NCI-H2029 (cell line): Measurements from ENCODE around the gene ZNF428.
"Not testable (repeated sequence)": the region's sequence is repeated elsewhere in the genome, so short reads cannot be mapped to it uniquely, and the experiment has no call there.

Experiments
- DNase-seq: peaks from one replicate; lab custom pipeline; 2025; lab: John Stamatoyannopoulos, UW

The ZNF428 gene, protein sequence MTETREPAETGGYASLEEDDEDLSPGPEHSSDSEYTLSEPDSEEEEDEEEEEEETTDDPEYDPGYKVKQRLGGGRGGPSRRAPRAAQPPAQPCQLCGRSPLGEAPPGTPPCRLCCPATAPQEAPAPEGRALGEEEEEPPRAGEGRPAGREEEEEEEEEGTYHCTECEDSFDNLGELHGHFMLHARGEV

DNA sequence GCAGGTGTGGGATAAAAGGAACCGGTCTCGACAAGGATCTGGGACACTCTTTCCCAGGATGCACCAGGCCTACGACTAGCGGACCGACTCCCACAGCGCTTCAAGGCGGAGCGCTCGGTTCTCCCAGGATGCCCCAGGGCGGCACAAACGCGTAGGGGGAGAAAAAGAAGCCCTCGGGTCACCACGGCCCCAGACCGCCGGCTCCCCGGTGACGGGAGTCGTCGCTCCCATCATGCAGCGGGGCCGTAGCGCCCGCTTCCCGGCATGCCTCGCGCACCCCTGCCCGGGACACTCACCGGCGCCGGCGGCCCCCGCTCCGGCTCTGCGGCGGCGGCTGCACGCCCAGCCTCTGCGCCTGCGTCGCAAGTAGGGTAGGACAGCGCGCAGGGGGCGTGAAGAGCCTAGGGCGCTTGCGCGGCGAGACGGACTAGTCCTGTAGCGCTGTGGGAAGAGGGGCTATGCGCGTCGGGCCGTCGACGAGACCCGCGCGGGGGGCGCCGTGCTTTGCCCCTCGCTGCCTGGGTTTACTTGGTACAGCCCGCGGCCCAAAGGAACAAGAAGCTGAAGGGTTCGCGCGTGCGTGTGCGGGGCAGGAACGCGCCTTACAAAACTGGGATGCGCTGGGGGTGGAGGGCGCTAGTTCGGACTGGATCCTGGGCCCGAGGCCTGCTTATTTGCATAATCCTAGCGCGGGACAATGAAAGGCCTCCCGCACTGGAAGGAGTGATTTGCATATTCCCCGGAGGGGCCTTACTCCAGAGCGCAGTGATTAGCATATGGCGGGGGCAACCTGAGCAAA lies at the start of gene ZNF428:
ZNF428 (minus strand) TSS at position 368 of the 799 bp plus-strand sequence. CDS start 5,325 bp downstream, outside the sequence.
- DNase-seq = peak; percentile 93

DNA sequence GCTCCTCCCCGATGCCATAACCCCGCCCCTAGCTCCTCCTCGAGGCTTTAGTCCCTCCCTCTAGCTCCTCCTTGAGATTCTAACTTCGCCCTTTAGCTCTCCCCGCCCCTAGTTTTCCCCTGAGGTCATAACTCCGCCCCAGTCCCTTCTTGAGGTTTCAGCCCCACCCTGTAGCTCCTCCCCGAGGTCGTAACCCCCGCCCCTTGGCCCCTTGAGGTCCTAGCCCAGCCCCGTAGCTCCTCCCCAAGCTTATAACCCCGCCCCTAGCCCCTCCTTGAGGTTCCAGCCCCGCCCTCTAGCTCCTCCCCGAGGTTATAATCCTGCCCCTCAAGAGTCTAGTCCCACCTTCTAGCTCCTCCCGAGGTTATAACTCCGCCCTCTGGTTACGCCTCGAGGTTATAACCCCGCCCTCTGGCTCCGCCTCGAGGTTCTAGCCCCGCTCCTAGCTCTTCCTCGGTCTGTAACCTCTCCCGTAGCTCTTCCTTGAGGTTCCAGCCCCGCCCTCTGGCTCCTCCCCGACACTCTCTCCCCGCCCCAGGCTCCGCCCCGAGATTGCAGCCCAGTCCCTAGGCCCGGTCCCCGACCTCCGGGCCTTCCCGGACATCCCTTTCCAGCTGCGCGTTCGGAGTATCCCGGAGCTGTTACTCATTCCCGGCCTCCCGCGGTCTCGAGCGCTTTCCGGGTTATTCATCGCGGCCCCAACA lies 49.1 kb upstream of the ZNF428 start:
- peak; percentile 100 for DNase-seq

DNA sequence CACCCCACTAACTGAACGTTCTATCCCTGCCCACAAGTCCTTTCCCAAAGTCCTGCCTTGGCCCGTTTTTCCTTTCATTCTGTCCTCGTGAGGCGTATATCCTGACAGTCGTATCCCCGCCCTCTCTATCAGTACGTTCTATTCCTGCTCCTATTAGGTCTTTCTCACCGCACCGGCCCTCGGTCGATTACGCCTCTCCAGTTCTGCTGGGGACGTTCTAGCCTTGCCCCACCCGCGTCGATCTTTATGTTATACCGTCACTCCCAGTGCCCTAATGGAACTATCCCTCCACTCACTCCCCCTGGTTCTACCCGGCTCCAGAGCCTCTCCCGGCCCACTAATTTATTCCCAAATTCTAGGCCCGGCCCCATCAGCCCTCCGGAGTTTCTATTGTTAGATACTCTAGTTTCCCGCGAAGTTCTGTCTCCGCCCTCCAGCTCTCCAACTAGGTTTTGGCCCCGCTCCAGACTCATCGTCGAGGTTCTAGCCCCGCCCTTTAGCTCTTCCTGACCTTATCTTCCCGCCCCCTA lies 48.5 kb upstream of the ZNF428 start:
- peak; percentile 76 for DNase-seq

DNA sequence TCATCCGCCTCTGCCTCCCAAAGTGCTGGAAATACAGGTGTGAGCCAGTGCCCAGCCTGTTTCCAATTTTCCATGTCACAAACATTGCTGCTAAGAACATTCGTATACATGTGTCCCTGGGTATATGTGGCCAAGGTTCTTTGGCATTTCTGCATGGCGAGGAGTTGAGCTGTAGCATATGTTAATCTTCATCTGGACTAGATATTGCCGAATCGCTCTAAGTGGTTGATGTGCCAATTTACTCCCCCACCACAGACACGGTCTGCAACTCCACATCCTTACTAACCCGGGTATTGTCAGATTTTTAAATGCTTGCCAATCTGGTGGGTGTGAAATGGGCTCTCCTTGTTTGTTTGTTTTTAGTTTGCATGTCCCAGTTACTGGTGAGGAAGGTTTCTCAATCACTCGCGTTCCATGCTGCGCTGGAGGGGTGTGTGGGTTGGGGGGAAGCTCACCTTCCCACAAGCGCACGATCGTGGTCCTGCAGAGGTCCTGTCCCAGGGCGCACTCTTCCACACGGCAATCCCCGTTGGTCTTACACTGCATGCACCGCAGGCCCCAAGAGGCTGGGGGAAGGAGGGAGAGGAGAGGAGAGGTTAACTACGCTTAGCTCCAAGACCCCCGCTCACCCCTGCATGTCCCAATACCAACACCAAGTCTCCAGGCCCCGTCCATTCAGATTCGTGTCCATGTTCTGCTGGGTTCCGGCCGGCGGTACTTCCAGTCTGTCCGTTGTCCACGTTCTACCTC lies 47.9 kb upstream of the ZNF428 start:
- DNase-seq = no peak

DNA sequence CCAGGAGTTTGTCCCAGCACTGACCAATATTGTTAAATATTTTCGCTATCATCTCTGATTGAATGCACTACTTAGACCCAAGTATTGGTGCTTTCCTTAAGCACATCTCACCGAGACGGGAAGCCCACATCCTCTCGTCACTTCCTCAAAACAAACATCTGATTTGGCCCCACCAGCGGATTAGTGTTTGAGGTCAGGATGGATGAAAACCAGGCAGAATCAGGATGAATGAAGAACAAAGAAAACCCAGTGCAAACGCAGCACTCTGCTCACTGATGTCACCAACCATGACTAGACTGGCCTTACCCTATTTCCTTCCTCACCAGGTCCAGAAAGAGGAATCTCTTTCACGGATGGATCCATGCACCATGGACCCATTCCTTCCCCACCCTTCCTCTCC lies 44.6 kb upstream of the ZNF428 start:
- DNase-seq = no peak

DNA sequence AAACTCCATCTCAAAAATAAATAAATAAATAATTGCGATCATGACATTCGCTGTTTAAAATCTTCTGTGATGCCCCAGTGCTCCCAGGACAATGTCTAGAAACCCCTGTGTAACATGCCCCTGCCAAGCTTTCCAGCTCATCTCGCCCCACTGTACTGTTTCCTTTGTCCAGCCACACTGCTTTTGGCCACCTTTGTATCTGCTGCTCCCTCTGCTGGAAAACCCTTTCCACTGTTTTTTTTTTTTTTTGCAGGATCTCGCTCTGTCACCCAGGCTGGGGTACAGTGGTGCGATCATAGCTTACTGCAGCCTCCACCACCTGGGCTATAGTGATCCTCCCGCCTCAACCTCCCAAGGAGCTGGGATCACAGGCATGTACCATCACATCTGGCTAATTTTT lies 43.1 kb upstream of the ZNF428 start:
- DNase-seq = no peak

DNA sequence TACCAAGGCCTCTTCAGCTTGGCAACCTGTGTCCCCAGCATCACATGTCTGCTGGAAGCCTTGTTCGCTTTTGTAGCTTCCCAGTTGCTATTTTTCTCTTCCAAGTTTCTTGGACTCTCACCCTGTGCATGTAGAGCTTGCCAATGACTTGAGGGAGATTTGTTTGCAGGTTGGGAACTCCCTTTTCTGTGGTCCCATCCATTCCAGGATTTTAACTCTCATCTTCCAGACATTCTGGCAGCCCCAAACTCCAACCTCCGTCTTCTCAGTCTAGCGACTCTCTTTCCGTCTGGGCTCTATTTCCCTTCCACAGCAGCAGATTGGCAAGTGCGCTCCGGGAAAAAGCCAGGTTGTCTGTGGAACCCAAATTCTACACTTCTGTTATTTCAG lies 41.5 kb upstream of the ZNF428 start:
- DNase-seq = no peak

DNA sequence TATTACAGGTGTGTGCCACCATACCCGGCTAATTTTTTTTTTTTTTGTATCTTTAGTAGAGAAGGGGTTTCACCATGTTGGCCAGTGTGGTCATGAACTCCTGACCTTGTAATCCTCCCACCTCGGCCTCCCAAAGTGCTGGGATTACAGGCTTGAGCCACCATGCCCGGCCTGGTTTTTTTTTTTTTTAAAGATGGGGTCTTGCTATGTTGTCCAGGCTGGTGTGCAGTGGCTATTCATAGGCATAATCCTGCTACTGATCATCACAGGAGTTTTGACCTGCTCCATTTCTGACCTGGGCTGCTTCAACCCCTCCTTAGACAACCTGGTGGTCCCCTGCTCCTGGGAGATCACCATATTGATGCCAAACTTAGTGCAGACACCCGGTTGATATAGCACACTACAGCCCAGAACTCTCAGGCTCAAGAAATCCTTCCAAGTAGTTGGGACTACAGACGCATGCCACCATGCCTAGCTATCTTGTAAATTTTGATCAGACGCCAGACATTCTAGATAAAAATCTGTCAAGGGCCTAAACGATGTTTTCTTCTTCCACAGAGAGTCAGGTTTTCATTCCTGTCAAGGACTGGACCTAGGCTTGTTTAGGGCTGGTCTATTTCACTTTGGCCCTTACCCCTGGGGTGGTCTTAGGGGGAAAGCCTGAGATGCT lies 41.0 kb upstream of the ZNF428 start:
- no peak for DNase-seq

DNA sequence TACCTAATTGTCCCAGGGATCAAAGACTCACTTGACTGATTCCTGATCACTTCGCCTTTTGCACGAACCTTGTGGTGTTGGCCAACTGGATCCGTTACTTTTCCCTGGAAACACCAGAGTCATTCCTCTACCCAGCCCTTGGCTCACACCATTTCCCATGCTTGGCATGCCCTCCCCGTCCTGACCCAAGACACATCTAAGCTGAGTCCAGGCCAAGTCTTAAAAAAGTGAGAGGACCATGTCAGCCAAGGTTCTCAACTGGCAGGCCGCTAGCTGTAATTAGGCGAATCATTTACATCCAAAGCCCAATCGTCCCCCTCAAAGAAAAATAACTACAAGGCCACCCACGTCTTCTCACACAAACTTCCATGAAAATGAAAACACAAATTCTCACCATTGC lies 39.1 kb upstream of the ZNF428 start:
- DNase-seq = no peak

DNA sequence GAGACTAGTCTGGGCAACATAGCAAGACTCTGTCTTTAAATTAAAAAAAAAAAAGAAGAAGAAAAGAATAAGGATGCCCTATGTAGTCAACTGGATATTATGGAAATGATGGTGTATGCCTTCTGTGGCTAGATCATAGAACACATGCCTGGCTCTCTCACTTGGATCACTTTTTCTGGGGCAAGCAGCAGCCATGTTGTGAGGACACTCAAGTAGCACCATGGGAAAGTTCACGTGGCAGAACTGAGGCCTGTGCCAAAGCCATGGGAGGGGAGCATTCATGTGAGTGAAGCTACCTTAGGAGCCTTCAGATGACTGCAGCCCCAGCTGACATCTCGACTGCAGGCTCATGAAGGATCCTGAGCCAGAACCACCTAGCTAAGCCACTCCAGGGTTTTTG lies 38.6 kb upstream of the ZNF428 start:
- no peak for DNase-seq

DNA sequence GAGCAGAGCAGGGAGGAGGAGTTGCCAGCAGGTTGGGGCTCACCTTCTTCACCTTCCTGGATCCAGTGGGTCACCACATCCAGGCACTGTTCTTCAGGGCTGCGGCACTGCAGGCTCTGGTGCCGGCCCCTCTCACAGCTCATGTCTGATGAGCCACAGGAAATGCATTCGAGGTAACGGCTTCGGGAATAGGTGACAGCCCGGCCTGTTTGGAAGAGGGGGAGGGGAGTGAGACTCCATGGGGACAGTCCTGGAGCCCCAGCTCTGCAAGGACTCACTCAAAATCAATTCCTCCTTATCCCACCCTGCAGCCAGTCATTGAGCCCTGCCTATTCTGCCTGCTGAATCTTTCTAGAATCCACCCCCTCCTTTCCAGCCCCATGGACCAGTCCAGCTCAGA lies 37.0 kb upstream of the ZNF428 start:
- no peak for DNase-seq

DNA sequence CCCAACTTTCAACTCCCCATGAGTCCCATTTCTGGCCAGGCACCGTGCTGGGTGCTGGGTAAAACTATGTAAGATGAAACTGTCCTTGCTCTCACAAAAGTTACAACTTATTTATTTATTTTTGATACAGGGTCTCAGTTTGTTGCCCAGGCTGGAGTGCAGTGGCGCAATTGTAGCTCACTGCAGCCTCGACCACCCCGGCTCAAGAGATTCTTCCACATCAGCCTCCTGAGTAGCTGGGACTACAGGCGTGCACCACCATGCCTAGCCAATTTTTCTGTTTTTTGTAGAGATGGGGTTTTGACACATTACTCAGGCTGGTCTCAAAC lies 33.1 kb upstream of the ZNF428 start:
- no peak for DNase-seq

DNA sequence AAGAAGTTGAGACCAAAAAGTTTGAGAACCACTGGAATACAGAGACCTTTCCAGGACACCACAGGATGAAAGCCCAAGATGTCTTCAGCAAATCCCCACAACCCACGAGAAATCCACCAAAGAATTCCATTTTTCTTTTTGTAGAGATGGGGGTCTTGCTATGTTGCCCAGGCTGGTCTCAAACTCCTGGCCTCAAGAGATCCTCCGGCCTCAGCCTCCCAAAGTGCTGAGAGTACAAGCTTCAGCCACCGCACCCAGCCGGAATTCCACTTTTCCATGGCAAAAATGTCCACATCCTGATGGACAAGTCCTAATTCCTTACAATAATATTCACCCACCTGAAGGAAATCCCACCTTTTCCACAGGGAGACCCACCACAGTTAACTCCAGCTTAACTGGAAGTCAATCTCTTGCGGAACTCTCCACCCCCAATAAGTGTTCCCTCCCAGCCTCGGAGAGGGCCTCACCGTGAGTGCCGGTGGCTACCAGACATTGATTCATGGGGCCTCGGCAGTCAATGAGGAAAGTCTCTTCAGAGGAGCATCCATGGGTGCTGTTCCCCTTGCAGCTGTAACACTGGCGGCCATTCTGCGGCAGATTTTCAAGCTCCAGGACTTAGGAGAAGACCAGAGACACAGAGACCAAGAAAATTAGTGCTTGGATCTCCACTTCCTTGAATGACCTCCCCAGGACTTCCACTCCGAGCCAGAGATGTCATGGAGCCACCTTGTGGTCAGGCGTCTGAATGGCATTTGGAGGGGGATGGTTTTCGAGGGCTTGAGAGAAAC lies 32.5 kb upstream of the ZNF428 start:
- peak; percentile 48 for DNase-seq

DNA sequence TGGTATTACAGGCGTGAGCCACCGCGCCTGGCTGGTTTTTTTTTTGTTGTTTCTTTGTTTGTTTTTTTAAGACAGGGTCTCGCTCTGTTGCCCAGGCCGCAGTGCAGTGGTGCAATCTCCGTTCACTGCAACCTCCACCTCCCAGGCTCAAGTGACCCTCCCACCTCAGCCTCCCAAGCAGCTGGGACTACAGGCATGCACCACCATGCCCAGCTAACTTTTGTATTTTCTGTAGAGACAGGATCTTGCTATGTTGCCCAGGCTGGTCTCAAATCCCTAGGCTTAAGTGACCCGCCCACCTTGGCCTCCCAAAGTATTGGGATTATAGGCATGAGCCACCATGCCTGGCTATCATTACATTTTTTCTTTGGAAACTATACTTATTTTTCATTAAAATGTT lies 30.8 kb upstream of the ZNF428 start:
- DNase-seq = not testable (repeated sequence)

DNA sequence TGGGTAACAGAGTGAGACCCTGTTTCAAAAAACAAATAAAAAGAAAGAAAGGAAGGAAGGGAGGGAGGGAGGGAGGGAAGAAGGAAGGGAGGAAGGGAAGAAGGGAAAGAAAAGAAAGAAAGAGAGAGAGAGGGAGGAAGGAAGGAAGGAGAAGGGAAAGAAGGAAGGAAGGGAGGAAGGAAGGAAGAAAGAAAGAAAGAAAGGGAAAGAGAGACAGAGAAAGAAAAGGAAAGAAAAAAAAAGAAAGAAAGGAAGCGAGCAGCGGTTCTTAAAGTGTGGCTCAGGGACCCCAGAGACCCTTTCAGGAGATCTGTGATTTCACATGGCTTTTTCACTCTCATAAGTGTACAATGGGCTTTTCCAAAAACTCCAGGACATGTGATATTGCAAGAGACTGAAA lies 30.1 kb upstream of the ZNF428 start:
- DNase-seq = no peak

DNA sequence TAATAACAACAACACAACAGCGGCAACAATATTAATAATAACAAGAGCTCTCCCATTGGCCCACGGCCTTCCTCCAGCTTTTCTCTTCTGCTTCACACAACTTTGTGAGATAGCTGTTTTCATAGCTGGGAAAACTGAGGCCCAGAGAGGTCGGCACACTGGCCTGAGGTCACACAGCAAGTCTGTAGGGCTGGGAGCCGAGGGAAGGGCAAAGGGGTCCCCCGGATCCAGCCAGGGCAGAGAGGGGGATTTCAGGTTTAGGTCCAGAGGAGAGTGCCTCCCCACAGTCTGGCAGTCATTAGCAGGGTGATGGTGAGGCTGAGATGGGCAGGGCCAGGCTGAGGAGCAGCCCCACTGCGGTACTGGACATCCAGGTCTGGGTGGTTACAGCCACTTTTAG lies 29.2 kb upstream of the ZNF428 start:
- DNase-seq = no peak

DNA sequence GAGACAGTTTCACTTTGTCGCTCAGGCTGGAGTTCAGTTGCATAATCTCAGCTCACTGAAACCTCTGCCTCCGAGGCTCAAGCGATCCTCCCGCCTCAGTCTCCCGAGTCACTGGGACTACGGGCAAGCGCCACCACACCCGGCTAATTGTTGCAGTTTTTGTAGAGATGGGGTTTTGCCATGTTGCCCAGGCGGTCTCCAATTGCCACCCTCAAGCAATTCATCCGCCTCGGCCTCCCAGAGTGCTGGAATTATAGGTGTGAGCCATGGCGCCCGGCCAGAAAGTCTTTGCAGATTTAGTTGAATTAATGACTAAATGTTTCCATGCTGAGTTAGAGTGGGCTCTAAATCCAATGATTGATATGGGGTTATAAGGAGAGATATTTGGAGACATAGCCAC lies 24.8 kb upstream of the ZNF428 start:
- no peak for DNase-seq

DNA sequence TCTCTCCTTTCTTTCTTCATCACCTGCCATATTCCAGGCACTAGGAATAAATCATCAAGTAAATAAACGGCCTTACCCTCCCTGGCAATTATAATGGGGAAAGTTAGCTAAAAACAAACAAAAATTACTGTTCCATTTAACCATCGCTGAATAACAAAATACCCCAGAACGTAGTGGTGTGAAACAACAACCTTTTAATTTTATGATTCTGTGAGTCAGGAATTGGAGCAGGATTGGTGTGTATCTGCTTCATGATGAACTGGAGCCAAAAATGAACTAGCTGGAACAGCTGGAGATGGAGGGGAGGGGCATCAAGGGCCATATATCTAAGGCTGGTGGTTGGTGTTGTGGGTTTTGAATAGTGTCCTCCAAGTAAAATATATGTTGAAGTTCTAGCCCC lies 23.9 kb upstream of the ZNF428 start:
- peak; percentile 20 for DNase-seq

DNA sequence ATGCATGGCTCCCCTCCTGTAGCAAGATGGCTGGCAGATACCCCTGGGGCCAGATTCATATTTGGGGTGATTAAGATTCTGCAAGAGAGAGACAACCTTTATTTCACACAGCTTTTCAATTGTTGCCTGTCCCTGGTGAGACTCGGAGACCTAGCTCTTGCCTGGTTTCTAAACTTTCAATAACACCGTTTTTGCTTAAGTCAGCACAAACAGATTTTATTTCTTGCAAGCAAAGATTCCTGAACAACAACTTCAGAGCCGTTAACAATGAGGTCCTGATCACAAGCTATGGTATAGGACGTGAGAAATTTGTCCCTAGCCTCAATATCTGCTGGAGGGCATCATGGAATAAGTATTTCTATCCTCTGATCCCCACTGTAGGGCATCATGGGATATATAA lies 23.1 kb upstream of the ZNF428 start:
- DNase-seq = no peak

DNA sequence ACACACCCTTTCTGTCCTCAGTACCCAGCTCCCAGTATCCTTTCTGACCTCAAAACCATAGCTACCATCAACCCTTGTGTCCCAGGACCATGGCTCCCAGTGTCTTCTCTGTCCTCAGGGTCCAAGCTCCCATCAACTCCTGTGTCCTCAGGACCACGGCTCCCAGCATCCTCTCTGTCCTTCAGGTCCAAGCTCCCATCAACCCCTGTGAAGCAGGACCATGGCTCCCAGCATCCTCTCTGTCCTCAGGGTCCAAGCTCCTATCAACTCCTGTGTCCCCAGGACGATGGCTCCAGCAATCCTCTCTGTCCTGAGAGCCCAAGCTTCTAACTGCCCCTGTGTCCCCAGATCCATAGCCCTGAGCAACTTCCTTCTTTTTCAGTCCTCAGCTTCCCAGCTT lies 21.9 kb upstream of the ZNF428 start:
- DNase-seq = no peak

DNA sequence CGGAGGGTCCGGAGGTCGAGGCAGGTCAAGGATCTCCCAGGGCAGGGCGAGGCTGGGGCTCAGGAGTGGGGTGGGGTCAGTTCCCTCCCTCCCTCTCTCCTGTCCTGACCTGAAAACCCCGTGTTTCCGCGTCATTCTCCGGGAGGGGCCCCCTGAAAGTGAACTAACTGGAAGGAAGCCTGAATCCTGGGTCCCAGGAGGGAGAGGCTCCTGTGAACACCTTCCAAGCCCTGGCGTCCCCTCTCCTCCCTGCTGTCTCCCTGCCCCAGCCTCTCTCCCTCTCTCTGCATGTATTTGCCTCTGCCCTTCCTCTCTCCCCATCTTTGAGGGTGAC lies 21.0 kb upstream of the ZNF428 start:
- no peak for DNase-seq
